Stimulated activated effector memory CD8-positive, alpha-beta T cell treated with anti-CD3 and anti-CD28 coated beads, Interleukin-12 subunit alpha, Interleukin-12 subunit beta, amount 100 ng/mL, for 72 hours (primary cell): Measurements from ENCODE around the gene DHH.
A peak's percentile ranks its signal among the peaks of the same experiment; 100 is the strongest.

Experiments
- ATAC-seq: fragments of 150-1000 bp; cut with Tn5 transposase; 2 replicates; pipeline ENCODE4 v1.10.0; 2021
- DNase-seq, 2 donors: peaks; one replicate each; pipeline ENCODE4 v3.0.0; 2021 to 2022; ENCODE audit warnings: low spot score in 2 of 2
- H3K27ac Mint-ChIP-seq: one replicate; pipeline ENCODE4 v1.8.0; 2022; ENCODE audit warnings: mild to moderate bottlenecking, mixed read lengths
- H3K36me3 Mint-ChIP-seq: one replicate; pipeline ENCODE4 v1.8.0; 2022; ENCODE audit warnings: mild to moderate bottlenecking, mixed read lengths
- H3K4me1 Mint-ChIP-seq: one replicate; pipeline ENCODE4 v1.8.0; 2022; ENCODE audit warnings: mixed read lengths
- H3K4me3 Mint-ChIP-seq: one replicate; pipeline ENCODE4 v1.8.0; 2022; ENCODE audit warnings: mild to moderate bottlenecking, mixed read lengths
- H3K9me3 Mint-ChIP-seq: one replicate; pipeline ENCODE4 v1.8.0; 2022; ENCODE audit warnings: mixed read lengths

The DHH gene

GRCh38 chr12:49092816-49093406 lies 1.7 kb downstream of the DHH start:
- Mint-ChIP-seq H3K9me3 (no peaks in the 10 kb centered on the region), H3K36me3 (peaks cover 17% of the 10 kb centered on the region), H3K4me1 (peaks cover 50% of the 10 kb centered on the region), H3K4me3 (no peak overlapping the region), H3K27ac (no peak overlapping the region)
- ATAC-seq = no peak
- DNase-seq = no peak

GRCh38 chr12:49092086-49092815 lies 2.4 kb downstream of the DHH start:
- peak; percentile 23 for ATAC-seq
- Mint-ChIP-seq H3K36me3 (peaks cover 12% of the 10 kb centered on the region), H3K4me1 (peaks cover 56% of the 10 kb centered on the region), H3K9me3 (no peaks in the 10 kb centered on the region), H3K27ac (no peak overlapping the region), H3K4me3 (peak overlapping the region; percentile 13)
- DNase-seq = peak in 1 of 2 donors; percentile 79

- ATAC-seq (no peak), DNase-seq (no peak)
- H3K36me3 Mint-ChIP-seq = peaks cover 10% of the 10 kb centered on the region
- peak overlapping the region; percentile 13 for H3K4me3 Mint-ChIP-seq
- H3K9me3 Mint-ChIP-seq = no peaks in the 10 kb centered on the region
- H3K4me1 Mint-ChIP-seq = peaks cover 56% of the 10 kb centered on the region
- no peak overlapping the region for H3K27ac Mint-ChIP-seq
Measured at GRCh38 chr12:49091836-49092085, 2.8 kb downstream of the DHH start.

GRCh38 chr12:49091056-49091835 lies 3.4 kb downstream of the DHH start:
- Mint-ChIP-seq H3K9me3 (no peaks in the 10 kb centered on the region), H3K36me3 (peaks cover 5% of the 10 kb centered on the region), H3K27ac (peak overlapping the region; percentile 40), H3K4me3 (peak overlapping the region; percentile 65), H3K4me1 (peaks cover 56% of the 10 kb centered on the region)
- ATAC-seq (no peak), DNase-seq (no peak)

GRCh38 chr12:49089821-49090773 lies 4.5 kb downstream of the DHH start:
- peak in 1 of 2 donors; percentile 68 for DNase-seq

GRCh38 chr12:49088932-49089330 lies 5.7 kb downstream of the DHH start:
- DNase-seq (no peak), ATAC-seq (no peak)
- no peaks in the 10 kb centered on the region for H3K36me3 Mint-ChIP-seq
- H3K27ac Mint-ChIP-seq = no peak overlapping the region
- peak overlapping the region; percentile 41 for H3K4me3 Mint-ChIP-seq
- peaks cover 50% of the 10 kb centered on the region for H3K4me1 Mint-ChIP-seq
- H3K9me3 Mint-ChIP-seq = no peaks in the 10 kb centered on the region

More at GRCh38 chr12:49089821-49090773, 4.5 kb downstream of the DHH start:
- Mint-ChIP-seq H3K9me3 (no peaks in the 10 kb centered on the region), H3K36me3 (no peaks in the 10 kb centered on the region), H3K4me3 (peak overlapping the region; percentile 65), H3K27ac (no peak overlapping the region), H3K4me1 (peaks cover 56% of the 10 kb centered on the region)
- ATAC-seq = peak; percentile 40

- peak overlapping the region; percentile 41 for H3K4me3 Mint-ChIP-seq
- no peaks in the 10 kb centered on the region for H3K36me3 Mint-ChIP-seq
- DNase-seq (peak; percentile 57 to 85), ATAC-seq (peak; percentile 93)
- H3K27ac Mint-ChIP-seq = peak overlapping the region; percentile 29
- H3K9me3 Mint-ChIP-seq = no peaks in the 10 kb centered on the region
- H3K4me1 Mint-ChIP-seq = peaks cover 44% of the 10 kb centered on the region
Measured at GRCh38 chr12:49088150-49088931, 6.3 kb downstream of the DHH start.

GRCh38 chr12:49086116-49086515 lies 8.5 kb downstream of the DHH start:
- H3K9me3 Mint-ChIP-seq = no peaks in the 10 kb centered on the region
- H3K4me3 Mint-ChIP-seq = no peak overlapping the region
- peaks cover 32% of the 10 kb centered on the region for H3K4me1 Mint-ChIP-seq
- ATAC-seq (no peak), DNase-seq (no peak)
- no peak overlapping the region for H3K27ac Mint-ChIP-seq
- H3K36me3 Mint-ChIP-seq = no peaks in the 10 kb centered on the region

- H3K9me3 Mint-ChIP-seq = no peaks in the 10 kb centered on the region
- ATAC-seq (no peak), DNase-seq (no peak)
- peaks cover 17% of the 10 kb centered on the region for H3K4me1 Mint-ChIP-seq
- H3K4me3 Mint-ChIP-seq = no peak overlapping the region
- no peaks in the 10 kb centered on the region for H3K36me3 Mint-ChIP-seq
- H3K27ac Mint-ChIP-seq = no peak overlapping the region
Measured at GRCh38 chr12:49084438-49084837, 10.2 kb downstream of the DHH start.

GRCh38 chr12:49079793-49080192 lies 14.8 kb downstream of the DHH start:
- ATAC-seq (no peak), DNase-seq (no peak)
- H3K27ac Mint-ChIP-seq = no peak overlapping the region
- no peak overlapping the region for H3K4me3 Mint-ChIP-seq
- no peaks in the 10 kb centered on the region for H3K9me3 Mint-ChIP-seq
- H3K4me1 Mint-ChIP-seq = no peaks in the 10 kb centered on the region
- H3K36me3 Mint-ChIP-seq = no peaks in the 10 kb centered on the region

GRCh38 chr12:49070971-49071370 lies 23.6 kb downstream of the DHH start:
- Mint-ChIP-seq H3K27ac (peak overlapping the region; percentile 96), H3K9me3 (no peaks in the 10 kb centered on the region), H3K4me1 (peaks cover 19% of the 10 kb centered on the region), H3K36me3 (peaks cover 28% of the 10 kb centered on the region), H3K4me3 (peak overlapping the region; percentile 95)
- DNase-seq (no peak), ATAC-seq (no peak)

- peaks cover 19% of the 10 kb centered on the region for H3K4me1 Mint-ChIP-seq
- no peaks in the 10 kb centered on the region for H3K9me3 Mint-ChIP-seq
- peak; percentile 98 to 99 for DNase-seq
- ATAC-seq = peak; percentile 99
- peaks cover 40% of the 10 kb centered on the region for H3K36me3 Mint-ChIP-seq
- H3K27ac Mint-ChIP-seq = peak within 1 kb of the TSS; percentile 96
- H3K4me3 Mint-ChIP-seq = peak within 1 kb of the TSS; percentile 95
Measured at GRCh38 chr12:49069507-49070346, 24.9 kb downstream of the DHH start, which contains the start of gene RHEBL1. Gene RHEBL1 (minus strand): TSS chr12:49069979. CDS start chr12:49069785, 194 bp downstream.

GRCh38 chr12:49068879-49069506 lies 25.6 kb downstream of the DHH start:
- ATAC-seq = no peak
- Mint-ChIP-seq H3K9me3 (no peaks in the 10 kb centered on the region), H3K4me3 (peak overlapping the region; percentile 95), H3K4me1 (peaks cover 22% of the 10 kb centered on the region), H3K36me3 (peaks cover 43% of the 10 kb centered on the region), H3K27ac (peak overlapping the region; percentile 96)
- no peak for DNase-seq
